NCI-H2029 (cell line): Measurements from ENCODE around the gene CDK2AP2.
"Not testable (repeated sequence)": the region's sequence is repeated elsewhere in the genome, so short reads cannot be mapped to it uniquely, and the experiment has no call there.

Experiments
- DNase-seq: peaks from one replicate; lab custom pipeline; 2025; lab: John Stamatoyannopoulos, UW

CDK2AP2 gene

DNA sequence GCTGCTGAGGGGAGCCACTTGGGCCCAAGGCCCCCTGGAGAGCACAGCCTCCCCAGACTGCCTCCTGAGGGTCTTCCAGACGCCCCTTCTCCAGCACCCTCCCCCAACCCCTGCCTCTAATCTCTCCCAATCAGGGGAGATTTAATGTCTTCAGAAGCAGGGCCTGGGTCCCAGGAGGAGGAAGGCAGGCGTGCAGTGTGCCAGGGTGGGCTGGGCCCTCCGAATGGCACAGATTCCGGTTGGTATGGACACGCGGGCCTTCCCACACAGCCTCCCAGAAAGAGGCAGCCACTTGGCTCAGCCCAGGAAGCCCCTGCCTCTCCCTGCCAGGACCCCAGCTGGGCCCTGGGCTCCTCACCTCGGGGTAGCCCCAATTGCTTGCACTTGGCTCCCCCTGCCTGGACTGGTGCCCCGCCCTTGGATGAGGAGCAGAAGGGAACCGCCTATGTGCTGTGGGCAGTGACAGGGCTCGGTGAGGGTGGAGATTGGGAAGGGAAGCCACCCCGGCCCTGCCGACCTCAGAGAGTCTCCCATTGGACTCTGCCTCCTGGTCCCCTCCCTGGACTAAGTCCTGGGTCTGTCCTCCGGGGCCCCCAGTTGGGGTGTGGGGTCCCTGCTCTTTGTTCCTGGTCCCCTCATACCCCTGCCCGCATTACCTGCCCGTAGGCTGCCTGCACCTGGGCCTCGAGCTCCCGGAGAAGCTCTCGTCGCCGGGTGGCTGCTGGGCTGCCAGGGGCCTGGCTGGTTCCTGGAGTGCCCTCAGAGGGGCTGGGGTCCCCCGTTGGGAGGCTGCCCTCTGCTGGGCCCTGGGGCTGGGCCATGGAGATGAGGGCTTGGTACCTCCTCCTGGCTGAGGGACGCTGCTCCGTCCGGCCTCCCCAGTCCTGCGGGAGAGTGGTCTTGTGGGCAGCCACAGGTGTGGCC, 15.9 kb upstream of the CDK2AP2 start:
- no peak for DNase-seq

DNA sequence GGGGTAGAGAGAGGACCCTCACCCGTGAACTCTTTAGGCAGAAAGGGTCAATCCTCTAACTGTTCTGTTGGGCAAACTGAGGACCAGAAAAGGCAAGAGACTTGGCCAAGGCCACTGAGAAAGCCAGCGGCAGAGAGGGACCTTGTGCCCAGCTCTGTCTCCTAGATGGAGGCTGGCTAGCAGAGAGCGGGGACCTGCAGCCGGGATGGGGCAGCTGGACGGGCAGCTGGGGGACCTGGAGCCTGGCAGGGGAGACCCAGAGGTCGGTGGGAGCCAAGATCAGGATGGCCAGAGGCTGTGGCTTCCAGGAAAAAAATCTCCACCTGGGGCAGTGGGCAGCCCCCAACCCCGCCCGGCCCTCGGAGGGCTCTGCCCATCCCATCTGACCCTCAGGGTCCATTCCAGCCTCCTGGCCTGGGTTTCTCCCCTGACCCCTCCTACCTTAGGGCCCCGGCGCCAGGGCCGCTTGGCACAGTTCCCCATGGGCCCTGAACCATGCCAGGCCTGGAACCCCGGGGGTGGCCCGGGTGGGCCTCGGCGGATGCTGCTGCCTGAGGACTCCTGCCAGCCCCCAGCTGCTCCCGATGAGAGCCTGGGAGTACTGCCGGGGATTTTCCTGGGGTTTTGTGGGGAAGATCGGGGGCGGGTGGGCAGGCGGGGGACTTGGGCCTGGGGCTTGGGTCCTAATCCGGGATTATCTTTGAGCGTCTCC, 15.0 kb upstream of the CDK2AP2 start, which contains the start of gene CABP2:
Gene CABP2, minus strand, starts transcription at position 603 of the 712 bp plus-strand sequence. Its CDS starts 120 bp downstream, at position 483.
- no peak for DNase-seq

DNA sequence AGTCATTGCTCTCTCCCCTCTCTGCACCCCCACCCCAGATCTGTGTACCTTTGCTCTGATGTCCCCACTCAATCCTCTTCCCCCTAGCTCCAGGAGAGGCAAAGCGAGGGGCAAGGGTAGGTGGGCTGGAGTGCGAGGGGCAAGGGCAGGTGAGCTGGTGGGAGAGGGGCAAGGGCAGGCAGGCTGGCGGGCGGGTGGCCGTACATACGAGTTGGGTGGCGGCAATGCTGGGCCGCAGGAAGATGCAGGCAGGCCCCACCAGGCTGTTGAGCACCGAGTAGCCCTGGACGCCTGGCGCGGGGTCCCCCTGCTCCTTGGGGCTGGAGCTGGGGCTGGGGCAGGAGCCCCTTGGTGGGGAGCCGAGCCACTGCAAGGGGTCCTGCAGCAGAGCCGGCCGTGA, 14.4 kb upstream of the CDK2AP2 start:
- DNase-seq: no peak

DNA sequence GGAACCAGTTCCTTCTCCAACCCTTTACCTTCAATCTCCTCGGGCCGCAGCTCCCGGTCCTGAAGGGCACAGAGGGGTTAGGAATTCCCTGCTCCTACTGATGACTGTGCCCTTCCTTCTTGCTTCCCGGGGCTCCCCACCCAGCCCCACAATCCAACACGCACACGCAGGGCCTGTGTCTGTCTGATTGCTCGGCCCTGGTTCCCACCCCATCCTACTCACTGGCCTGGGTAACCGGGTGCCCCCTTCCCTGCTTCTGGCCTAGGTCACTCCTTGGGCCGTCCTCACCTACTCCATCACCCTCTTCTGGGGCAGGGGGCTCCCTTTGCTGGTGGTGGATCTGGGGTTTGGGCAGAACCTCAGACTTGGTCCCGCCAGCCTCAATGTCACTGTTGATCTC, 14.0 kb upstream of the CDK2AP2 start:
- DNase-seq: no peak

DNA sequence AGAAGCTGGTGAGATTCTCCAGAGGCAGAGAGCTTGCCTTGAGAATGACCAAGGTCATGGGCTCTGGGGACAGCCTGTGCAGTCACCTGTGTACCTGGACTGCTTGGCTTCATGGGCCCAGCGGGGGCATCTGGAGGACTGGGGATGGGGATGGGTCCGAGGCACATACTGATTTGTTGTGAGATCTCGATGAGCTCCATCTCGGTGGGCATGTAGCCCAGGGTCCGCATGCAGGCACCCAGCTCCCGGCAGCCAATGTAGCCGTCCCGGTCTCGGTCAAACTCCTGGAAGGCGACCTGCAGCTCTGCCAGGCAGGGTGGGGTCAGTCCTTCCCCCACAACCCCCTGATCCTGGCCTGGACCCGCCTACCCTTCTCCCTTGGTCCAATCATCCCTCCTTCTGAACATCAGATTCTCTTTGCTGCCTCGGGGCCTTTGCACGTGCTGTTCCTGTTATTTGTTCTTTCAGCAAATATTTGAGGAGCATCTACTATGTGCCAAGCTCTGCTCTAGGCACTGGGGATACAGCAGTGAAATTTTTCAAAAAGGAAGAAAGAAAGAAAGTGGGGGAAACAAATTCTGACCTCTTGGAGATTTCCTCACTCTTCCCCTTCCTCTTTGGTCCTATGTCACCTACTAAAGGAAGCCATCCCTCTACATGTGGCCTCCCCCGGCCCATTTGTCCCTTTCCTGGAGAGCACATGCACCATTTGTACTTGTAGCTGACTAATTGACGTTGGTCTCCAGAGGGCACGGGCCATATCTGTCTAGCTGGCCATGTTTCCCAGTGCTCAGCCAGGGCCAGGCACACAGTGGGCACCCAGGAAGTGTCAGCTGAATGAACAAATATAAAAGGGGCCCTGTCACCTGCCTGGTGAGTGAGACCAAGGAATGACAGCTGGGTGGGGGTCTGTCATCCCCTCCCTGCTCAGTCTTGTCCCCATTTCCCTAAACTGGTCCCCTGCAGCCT, 13.2 kb upstream of the CDK2AP2 start:
- DNase-seq: no peak

DNA sequence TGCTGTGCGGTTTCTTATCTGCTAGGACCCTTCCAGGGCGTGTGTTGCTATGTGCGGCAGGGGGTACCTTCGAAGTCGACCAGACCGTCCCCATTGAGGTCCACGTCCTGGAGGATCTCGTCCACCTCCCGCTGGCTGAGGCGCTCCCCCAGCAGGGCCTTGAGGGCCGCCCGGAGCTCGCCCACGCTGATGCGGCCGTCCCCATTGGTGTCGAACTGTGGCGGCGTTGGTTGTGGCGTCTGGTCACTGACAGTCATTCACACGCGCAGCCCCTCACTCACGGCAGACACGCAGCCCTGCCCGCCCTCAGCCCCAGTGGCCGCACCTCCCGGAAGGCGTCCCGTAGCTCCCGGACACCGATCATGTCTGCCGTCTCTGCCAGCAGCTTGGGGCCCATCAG, 11.8 kb upstream of the CDK2AP2 start:
- no peak for DNase-seq

DNA sequence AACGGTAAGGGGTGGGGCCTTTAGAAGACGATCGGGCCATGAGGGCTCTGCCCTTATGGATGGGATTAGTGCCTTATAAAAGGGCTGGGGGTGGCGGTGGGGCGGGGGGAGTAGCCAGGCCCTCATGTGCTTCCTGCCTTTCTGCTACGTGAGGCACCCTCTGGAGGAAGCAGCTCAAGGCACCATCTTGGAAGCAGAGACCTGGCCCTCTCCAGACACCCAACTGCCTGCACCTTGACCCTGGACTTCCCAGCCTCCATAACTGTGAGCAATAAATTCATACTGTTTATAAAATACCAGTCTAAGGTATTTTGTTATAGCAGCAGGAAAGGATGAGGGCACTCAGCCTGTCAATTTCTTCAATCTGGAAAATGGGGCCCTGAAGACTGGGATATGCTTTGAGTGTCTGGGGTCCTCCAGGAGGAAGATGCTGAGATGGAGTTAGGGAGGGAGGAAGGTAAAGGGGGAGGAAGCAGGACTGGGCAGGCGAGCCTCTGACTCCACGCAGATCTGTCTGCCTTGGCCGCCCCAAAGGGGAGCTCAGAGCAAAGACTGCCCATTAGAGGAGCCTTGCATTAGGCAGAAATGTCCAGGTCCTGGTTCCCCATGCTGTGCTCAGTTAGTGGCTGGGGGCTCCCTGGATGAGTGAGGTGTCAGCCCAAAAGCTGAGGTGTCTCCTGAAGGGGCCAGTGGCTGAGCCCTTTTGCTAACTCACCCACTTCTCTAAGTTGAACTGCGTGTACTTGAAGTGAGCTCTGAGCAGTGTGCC, 10.0 kb upstream of the CDK2AP2 start:
- no peak for DNase-seq

DNA sequence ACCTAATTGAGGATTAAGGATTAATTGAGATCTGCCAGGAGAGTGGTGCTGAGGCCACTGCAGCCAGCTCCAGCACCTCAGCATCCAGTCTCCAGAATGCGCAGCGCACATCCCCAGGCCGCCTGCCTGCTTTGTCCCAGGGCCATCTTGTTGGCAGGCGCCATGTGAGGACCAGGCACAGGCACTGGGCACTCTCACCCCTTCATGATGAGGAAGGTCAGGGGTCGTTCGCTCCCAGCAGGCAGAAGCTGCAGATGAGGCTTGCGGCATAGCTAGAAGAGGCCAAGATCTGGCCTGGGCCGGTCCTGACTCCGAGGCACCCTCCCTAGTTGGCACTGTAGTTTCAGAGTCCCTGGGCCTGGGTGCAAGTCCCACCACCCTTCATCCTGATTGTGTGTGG, 8.8 kb upstream of the CDK2AP2 start:
- DNase-seq: no peak

DNA sequence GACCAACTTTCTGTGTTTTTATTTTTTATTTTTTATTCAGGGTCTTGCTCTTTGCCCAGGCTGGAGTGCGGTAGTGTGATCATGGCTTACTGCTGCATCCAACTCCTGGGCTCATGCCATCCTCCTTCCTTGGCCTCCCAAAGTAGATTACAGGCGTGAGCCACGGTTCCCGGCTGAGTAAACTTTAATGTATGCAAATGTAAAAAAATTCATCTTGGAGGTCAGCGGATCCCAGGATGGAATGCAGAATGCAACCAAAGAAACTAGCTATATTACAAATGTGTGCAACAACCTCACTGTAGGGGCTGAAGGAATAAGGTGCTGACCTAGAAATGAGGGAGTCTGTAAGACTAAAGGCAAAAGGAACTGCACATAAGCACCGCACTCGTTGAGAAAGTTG, 6.2 kb upstream of the CDK2AP2 start:
- DNase-seq: no peak

DNA sequence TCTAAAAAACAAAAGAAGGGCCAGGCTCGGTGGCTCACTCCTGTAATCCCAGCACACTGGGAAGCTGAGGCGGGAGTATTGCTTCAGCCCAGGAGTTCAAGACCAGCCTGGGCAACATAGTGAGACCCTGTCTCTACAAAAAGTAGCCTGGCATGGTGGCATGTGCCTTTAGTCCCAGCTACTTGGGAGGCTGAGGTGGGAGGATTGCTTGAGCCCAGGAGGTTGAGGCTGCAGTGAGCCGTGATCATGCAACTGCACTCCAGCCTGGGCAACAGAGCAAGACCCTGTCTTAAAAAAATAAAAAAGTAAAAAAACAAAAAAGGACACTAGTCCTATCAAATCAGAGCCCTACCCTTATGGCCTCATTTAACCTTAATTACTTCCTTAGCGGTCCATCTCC, 3.6 kb upstream of the CDK2AP2 start:
- DNase-seq: not testable (repeated sequence)

DNA sequence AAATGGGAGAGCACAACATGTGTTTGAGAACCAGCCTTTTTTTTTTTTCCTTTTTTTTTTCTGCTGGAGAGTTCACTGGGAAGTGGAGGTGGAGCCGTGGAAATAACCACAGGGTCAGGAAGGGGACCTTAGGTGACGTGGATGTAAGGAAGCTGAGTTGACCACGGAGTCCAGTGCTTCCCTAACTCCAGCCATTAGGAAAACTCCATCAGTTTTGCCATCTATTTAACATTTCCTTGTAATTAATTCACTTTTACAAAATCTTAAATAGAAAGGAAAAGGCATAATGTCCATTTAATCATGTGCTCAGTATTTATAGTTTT, 2.0 kb upstream of the CDK2AP2 start:
- no peak for DNase-seq

DNA sequence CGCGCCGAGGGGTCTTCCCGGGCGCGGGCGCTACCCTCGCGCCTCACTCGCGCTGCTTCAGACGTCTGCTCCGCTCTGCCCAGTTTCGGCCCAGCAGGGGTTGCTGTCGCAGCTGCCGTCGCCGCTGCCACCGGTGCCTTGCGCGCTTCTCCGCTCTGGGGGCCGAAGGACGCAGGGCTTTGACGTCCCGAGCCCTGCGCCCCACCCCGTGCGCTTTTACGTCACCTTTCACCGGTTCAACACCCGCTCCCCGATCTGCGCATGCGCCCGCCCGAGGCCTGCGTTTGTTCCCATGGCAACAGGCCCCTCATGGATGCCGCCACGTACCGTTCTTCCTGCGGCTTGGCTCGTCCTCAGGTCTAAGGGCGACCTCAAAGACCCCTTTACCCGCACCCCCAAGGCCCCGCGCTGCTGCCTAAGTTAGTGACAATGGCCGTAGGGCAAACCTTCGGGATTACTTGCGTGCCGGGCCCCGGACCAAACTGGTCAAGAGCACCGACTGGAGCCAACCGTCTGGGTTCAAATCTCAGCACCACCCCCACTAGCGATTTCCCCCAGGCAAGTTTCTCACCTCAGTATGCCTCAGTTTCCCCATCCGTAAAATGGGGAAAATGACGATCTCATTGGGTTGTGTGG, 642 bp upstream of the CDK2AP2 start:
- DNase-seq: peak; percentile 96

DNA sequence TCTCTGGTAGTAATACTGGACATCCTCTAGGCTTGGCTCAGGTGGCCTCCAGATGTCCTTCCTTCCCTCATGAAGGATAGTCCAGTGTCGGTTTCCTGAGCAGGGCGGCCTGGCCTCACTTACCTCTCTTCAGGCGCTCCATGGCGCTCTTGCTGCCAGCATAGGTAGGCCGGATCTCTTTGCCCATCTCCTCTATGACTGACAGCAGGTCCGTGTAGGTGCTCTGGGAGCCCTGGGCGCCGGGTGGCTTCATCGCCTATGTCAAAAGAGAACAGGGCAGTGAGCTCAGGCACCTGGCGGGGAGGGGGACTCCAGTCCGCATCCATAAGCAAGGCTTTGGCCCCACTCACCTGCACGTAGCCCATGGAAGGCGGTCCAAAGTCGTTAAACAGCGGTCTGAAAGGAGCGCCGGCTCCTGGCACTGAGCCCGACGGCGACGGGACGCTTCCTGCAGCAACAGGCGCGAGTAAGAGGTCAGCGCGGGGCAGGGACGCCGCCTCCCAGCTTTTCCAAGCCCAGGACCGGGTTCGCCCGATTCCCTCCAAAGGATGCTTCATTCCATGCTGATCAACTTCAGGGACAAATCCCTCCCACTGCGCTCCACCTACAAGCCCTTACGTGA, 609 bp downstream of the CDK2AP2 start:
- DNase-seq: peak; percentile 67

DNA sequence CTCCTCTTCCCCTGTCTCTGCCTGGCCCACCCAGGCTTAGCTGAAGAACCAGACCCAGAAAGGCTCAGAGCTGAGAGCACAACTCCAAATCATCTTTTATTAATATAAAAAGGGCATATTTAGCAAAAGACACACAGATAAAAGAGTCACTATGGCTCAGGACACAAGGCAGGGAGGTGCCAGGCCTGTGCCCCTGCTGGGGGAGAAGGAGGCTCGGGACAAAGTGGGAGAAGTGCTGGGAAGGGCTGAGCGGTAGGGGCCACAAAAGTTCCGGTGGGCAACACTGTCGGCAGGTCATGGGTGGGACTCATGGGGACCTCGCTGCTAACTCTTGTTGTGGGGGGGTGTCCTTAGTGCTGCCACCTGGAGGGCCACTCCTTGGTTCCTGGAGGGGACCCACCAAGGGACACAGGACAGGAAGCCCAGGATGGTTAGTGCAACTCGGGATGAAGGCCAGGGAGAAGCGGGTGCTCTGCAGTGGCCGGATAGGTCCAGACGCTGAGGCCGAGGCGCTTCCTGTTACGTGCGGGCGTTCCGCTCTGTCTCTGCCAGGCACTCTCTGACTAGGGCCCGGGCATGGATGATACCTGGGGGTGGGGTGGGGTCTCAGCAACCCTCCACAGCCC, 1.4 kb downstream of the CDK2AP2 start:
- DNase-seq: no peak

DNA sequence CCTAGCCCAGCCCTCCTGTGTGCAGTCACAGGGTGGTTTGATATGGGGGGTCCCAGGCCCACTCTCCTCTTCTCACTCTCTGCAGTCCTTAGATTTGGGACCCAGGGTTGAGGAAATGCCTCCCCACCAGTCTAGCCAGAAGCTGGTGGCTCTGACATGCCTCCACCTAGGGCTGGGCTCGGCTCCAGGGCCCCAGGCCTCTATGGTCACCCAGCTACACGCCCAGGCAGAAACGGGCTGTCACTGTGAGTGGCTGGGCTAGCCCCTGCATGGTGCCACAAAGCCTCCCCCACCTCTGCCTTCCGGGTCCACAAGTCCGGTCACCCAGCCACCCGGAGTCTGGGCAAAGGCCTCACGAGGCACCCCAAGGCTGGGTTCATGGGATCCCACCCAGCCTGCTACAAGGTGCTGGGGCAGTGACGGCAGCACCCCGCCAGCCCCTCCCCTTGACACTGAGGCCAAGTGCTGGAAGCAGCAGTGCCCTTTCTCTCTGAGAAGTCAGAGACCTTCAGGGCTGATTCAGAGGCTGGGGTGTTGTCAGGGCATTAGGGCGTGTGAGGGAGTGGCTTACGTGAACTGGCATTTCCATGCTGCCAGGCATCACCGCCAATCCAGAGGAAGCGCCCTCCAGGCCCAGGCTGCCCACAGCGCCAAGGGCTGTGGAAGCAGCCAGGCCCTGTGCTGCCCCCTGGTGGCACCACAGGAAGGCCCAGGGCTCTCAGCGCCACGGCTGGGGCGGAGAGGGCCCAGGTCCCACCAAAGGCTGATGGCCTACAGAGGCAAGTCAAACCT, 2.2 kb downstream of the CDK2AP2 start:
- DNase-seq: peak; percentile 78

DNA sequence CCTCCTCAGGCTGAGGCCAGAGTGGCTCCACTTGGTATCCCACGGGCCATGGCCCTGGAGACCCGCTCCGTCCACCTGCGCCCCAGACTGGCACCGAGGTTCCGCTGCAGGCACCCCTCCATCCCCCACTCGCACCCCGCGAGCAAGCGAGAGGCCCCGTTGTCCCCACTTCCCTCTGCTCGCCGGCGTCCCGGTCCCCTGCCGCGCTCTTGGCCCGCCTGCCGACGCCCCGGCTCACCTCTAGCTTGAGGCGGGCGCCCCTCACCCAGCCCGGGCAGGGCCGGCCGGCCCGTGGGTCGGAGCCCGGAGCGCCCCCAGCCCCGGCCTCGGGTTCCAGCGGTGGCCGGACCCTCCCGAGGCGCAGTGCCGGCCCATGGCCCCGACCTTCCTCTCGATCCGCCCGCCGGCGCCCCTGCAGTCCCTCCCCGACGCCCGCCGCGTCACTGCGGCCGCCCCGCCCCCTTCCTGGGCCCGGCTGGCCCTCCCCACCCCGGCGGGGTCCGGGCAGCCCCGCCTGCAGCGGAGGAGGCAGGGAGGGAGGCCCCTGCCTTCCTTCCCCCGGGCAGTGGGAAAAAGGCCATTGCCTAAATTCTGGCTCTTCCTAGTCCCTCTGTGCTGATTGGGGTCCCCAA, 2.9 kb downstream of the CDK2AP2 start, which contains the start of gene PITPNM1:
Gene PITPNM1, minus strand, starts transcription at position 414 of the 632 bp plus-strand sequence. CDS start 1,183 bp downstream, outside the sequence.
- DNase-seq: no peak

DNA sequence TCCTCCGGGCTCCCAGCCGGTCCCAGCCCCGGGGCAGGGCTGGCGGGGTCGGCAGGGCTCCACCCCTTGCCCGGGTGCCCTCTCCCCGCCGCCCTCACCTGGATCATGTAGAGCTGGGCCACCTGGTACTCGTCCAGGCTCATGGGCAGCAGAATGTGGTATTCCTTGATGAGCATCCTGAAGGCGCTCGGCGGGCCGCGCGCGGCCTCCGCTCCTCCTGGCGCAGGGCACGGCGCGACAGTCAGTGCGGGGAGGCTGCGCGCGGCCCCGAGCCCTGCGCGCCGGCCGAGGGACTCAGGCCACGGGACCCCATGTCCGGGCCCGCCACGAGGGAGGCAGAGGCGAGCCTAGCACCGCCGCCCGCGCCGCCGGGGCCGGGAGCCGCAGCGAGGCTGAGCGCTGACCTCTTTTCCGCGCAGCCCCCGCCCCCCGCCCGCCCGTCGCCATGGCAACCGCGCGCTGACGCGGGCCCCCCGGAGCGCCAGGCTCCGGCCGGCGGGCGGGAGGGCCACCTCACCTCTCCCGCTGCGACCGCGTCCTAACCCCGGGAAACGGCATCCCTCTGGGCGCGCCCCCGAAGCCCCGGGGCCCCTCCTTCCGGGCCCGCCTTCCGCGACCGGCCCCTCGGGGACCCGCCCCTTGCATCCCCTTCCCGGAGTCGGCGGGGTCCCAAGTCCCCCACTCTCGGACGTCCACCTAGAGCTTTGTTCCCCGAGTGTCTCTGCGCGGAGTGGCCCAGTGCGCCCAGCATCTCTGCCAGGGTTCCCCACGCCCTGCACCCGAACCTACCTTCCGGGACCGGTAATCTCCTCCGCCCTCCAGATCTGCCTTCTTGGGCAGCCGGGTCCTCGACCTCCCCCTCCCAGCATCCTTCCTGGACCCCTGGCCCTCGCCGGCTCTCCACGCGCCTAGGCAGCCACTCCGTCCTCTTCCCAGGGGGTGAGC, 3.7 kb downstream of the CDK2AP2 start:
- no peak for DNase-seq
